ENCODE measurements around the gene TRIM28.

The TRIM28 gene

GRCh38 chr19:58562122-58563033 lies 18.5 kb downstream of the TRIM28 start:
- peak; percentile 34 for DNase-seq

- DNase-seq, result peak; percentile 46
These were observed 19.2 kb downstream of the TRIM28 start for GRCh38 chr19:58563034-58563573.

GRCh38 chr19:58563823-58564222 lies 20.0 kb downstream of the TRIM28 start:
- no peak for DNase-seq

GRCh38 chr19:58566989-58567388 lies 23.1 kb downstream of the TRIM28 start:
- no peak for DNase-seq

- DNase-seq, result no peak
These were observed 24.7 kb downstream of the TRIM28 start for GRCh38 chr19:58568453-58569130.

- DNase-seq, result no peak
These were observed 25.5 kb downstream of the TRIM28 start for GRCh38 chr19:58569191-58569942.

- no peak for DNase-seq
These were observed 26.2 kb downstream of the TRIM28 start for GRCh38 chr19:58569943-58570670.

GRCh38 chr19:58570770-58571574 lies 27.1 kb downstream of the TRIM28 start:
- no peak for DNase-seq

GRCh38 chr19:58571575-58571947 lies 27.7 kb downstream of the TRIM28 start:
- DNase-seq, result no peak

GRCh38 chr19:58572026-58572817 lies 28.4 kb downstream of the TRIM28 start:
- no peak for DNase-seq

GRCh38 chr19:58572818-58573657 lies 29.2 kb downstream of the TRIM28 start, which contains the start of gene MZF1:
Gene MZF1, minus strand, starts transcription at chr19:58573335. Its CDS starts 1,946 bp downstream, at chr19:58571389.
- peak; percentile 100 for DNase-seq

- DNase-seq, result no peak
These were observed 29.8 kb downstream of the TRIM28 start for GRCh38 chr19:58573658-58574164.

- peak; percentile 82 for DNase-seq
These were observed 31.5 kb downstream of the TRIM28 start for GRCh38 chr19:58575183-58576041.

GRCh38 chr19:58577581-58577980 lies 33.7 kb downstream of the TRIM28 start:
- DNase-seq, result peak; percentile 2

GRCh38 chr19:58578012-58578925 lies 34.4 kb downstream of the TRIM28 start:
- DNase-seq, result peak; percentile 52

- no peak for DNase-seq
These were observed 35.7 kb downstream of the TRIM28 start for GRCh38 chr19:58579473-58580142.
